HG03469 (cell line): ENCODE data around the gene PPIP5K2.
"Not testable (repeated sequence)": the region's sequence is repeated elsewhere in the genome, so short reads cannot be mapped to it uniquely, and the experiment has no call there.

Experiments
- ATAC-seq: cut with Tn5 transposase; IDR thresholded peaks from one replicate; pipeline ENCODE4 v1.9.1; 2021; ENCODE audit warnings: mild to moderate bottlenecking, moderate library complexity, moderate number of reproducible peaks; ENCODE audit not compliant: unreplicated experiment

Gene PPIP5K2

DNA sequence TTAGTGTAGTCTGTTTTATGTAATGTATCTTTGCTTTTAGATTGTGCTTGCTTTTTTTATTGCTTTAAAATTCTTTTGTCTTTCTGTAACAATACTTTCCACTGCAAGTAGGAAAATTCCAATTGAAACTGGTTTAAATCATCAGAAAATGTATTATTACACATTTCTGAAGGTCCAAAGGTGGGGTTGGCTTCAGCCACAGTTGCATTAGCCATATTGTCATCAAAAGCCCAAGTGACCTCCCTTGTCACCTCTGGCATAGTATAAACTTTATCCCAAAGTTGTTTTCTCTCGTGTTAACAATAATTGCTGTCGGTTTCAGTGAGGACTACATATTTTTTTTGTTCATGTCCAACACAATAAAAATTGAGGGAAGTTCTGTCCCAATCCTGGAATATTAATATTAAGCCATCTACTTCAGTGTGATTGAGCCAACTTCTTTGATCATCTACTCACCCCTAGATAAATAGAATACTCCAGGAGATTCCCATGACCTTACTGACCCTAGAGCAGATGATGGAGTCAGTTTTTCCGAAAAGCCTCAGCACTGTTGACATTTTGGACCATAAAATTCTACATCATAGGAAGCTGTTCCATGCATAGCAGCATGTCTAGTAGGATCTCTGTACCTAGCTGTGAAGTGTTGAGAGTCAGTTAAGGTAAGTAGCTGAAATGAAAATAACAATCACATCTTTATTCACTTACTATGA is 86.0 kb downstream of the PPIP5K2 start:
- no peak for ATAC-seq

DNA sequence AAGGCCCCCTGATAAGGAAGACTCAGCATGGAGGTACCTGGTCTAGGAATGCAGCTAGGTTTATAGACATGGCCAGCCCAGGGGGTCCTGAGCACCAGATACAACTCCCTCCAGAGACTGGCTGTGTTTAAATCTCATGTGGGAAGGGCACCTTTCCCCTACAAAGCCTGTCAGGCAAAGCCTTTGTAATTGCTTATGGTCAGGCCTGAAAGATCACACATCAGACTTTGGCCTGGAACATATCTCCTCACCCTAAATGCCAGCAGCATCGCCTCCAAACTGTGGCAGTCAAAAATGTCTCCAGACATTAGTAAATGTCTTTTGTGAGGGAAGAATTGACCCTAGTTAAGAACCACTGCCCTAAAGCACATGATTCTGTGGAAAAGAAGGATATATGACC is 86.9 kb downstream of the PPIP5K2 start:
- no peak for ATAC-seq

- ATAC-seq = no peak
These were observed 87.6 kb downstream of the PPIP5K2 start for GRCh38 chr5:103207653-103208052.

DNA sequence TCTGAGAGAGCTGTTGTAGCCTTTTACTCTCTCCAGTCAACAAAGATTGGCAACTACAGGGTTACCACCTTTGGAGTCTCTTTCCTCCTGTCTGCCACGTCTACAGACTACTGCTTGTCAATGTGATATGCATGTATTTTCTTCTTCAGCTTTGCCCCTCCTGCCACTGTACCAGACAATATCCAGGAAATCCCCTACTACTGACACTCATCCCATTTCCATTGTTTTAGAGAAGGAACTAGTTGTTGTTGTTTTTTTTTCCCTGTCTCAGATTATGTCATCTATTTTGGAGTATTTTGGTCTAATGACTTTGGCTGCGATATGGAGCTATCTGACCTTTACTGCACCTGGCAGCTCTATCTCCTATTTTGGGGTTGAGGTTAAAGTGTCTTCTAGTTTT is 88.4 kb downstream of the PPIP5K2 start:
- no peak for ATAC-seq

GRCh38 chr5:103209065-103209464 is 89.0 kb downstream of the PPIP5K2 start:
- ATAC-seq = no peak

DNA sequence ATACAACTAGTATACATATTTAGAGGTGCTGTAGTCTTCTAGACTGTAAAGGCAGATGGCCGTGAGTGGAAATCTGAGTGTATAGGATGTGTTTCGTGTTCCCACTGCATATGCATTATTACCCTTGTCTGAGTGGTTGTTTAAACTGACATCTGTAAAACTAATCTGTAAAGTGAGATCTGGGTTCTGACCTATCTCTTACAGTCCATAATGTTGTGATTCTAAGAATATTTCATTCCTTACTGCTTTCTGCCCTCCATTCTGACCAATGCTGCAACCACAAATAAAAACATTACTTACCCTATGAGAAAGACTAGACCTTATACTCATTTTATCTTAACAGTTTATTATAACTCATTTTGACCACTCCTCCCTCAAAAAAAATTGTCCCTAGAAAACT is 90.9 kb downstream of the PPIP5K2 start:
- ATAC-seq = no peak

DNA sequence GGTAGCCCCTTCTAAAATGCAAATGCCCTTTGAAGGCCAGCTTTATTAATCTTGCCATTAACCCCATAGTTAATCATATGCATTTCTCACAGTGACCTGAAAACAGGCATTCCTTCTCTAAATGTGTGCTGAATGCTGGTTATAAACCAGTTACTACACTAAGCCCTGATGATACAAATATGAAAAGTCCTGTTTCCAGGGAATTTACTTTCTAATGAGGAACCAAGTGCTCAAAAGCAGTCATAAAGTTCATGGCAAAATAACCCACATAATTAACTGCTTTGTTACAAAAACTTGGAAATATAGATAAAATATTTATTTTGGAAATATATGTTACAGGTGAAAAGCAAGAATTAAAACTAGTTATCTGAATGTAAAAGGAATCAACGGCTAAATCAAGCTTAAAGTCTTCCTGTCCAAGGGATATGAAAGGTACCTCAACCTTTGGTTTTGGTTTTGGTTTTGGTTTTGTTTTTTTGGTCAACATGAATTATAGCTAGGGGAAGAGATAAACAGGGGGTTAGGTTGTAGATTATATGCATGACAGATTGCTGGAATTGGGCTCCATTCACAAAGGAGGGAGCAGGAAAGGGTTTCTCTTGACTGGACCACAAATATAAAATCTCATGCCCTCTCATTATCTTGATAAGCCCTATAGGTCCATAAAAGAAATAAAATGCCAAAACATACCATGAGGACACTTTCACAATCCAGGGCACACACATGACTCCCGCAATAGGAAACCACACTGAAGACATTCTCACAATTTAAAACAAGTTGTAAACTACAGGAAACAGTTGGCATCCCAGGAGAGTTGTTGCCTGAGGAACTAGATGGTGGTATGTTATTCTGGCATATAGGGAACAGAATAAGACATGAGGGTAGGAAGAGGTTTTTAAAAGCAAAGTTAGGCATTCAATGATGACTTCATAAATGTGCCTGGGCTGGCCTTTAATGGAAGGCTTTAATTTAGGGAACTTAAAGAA is 91.8 kb downstream of the PPIP5K2 start:
- peak; percentile 64 for ATAC-seq

- ATAC-seq = no peak
These were observed 96.0 kb downstream of the PPIP5K2 start for GRCh38 chr5:103216137-103216536.

DNA sequence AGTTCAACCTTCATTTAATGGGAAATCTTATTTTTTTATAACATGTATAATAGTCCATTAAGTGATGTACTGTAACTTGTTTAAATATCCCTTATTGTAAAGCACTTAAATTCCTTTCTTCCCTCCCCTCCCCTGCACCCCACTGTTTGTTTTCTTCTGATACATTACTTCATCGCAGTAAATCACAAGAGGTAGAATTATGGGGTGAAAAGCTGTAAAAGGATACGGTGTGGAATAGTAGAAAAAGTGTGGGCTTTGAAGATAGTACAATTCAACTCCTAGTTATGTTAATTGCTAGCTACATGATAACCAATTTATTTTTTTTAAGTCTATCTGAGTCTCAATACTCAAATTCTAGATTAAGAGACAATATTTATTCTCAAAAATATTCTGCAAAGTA is 96.6 kb downstream of the PPIP5K2 start:
- no peak for ATAC-seq

DNA sequence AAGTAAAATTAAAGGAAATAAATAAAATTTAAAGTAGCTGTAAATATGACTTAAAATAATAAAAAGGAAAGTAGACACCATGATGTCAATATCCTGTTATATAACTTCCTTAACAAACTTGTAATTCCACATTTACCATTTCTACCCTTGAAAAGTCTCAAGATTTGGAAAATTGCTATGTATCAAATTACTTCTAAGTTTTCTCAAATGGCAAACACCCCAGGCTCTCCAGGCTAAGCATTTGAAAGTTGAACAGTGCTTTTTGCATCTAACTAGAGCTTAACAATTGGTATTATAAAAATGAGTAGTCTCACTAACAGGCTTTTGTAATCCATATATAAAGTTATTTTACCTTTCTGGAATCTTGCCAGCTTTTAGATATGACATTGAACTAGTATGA is 97.0 kb downstream of the PPIP5K2 start:
- no peak for ATAC-seq

- no peak for ATAC-seq
These were observed 98.1 kb downstream of the PPIP5K2 start for GRCh38 chr5:103218164-103218563.

GRCh38 chr5:103219074-103219473 is 99.0 kb downstream of the PPIP5K2 start:
- not testable (repeated sequence) for ATAC-seq

- ATAC-seq = no peak
These were observed 103.2 kb downstream of the PPIP5K2 start for GRCh38 chr5:103223031-103223955.

- ATAC-seq = peak; percentile 99
These were observed 104.2 kb downstream of the PPIP5K2 start for GRCh38 chr5:103224118-103224893.

DNA sequence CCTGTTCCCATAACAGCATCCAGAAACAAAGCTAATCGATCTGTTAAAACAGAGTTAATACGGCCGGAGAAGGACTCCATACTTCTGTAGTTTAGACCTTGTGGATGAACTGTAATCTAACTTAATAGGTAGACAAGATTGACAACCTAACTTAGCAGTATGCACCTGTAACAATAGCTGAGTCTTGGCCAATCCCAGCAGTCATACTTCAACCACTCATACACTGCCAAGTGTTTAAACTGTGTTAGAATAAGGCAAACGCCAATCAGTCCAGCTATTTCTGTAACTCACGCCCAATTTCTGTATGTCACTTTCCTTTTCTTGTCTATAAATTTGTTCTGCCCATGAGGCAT is 104.8 kb downstream of the PPIP5K2 start:
- ATAC-seq = no peak

DNA sequence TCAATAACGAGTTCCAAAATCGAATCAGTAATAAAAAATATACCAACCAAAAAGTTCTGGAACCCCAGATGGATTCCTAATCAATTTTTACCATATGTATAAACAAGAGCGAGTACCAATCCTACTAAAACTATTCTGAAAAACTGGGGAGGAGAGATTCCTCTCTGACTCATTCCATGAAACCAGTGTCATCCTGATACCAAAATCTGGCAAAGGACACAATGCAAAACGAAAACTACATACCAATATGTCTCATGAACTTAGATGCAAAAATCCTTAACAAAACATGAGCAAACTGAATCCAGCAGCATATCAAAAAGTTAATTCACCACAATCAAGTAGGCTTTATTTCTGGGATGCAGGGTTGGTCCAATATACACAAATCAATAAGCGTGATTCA is 108.0 kb downstream of the PPIP5K2 start:
- ATAC-seq = no peak

DNA sequence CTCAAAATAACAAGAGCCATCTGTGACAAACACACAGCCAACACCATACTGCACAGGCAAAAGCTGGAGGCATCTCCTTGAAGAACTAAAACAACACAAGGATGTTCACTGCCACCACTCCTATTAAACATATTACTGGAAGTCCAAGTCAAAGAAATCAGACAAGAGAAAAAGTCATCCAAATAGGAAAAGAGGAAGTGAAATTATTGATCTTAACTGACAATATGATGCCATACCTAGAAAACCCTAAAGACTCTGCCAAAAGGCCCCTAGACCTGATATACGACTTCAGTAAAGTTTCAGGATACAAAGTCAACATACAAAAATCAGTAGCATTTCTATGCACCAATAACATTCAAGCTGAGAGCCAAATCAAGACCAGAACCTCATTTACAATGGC is 108.5 kb downstream of the PPIP5K2 start:
- no peak for ATAC-seq

GRCh38 chr5:103232393-103232999 is 112.4 kb downstream of the PPIP5K2 start:
- peak; percentile 93 for ATAC-seq

GRCh38 chr5:103234239-103234975 is 114.3 kb downstream of the PPIP5K2 start:
- ATAC-seq = no peak
